ENCODE results near the gene NHSL1.

DNA sequence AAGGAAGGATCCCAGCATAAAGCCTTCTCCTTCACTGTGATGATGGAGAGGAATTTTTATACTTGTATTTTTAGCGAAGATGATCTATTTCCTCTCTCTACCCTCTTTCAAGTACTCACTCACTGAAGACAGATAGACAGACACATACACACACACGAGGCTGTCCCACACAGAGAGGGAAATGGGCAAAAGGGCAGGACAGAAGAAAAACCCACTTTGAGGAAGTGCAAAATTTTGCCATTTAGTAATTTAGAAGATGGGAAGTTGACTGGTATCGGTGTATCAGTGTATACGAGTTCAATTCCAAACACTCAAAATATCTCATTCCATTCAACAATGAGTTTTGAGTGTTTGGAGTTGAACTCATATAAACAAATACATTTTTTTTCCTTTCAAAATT lies 64.4 kb downstream of the NHSL1 start:
- TF ChIP-seq, protein P1, sequence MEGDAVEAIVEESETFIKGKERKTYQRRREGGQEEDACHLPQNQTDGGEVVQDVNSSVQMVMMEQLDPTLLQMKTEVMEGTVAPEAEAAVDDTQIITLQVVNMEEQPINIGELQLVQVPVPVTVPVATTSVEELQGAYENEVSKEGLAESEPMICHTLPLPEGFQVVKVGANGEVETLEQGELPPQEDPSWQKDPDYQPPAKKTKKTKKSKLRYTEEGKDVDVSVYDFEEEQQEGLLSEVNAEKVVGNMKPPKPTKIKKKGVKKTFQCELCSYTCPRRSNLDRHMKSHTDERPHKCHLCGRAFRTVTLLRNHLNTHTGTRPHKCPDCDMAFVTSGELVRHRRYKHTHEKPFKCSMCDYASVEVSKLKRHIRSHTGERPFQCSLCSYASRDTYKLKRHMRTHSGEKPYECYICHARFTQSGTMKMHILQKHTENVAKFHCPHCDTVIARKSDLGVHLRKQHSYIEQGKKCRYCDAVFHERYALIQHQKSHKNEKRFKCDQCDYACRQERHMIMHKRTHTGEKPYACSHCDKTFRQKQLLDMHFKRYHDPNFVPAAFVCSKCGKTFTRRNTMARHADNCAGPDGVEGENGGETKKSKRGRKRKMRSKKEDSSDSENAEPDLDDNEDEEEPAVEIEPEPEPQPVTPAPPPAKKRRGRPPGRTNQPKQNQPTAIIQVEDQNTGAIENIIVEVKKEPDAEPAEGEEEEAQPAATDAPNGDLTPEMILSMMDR (IDR thresholded peaks at IDR 0.05; ENCODE audit: low read depth, low read length, missing input control): no peak
- TF ChIP-seq, protein P2, sequence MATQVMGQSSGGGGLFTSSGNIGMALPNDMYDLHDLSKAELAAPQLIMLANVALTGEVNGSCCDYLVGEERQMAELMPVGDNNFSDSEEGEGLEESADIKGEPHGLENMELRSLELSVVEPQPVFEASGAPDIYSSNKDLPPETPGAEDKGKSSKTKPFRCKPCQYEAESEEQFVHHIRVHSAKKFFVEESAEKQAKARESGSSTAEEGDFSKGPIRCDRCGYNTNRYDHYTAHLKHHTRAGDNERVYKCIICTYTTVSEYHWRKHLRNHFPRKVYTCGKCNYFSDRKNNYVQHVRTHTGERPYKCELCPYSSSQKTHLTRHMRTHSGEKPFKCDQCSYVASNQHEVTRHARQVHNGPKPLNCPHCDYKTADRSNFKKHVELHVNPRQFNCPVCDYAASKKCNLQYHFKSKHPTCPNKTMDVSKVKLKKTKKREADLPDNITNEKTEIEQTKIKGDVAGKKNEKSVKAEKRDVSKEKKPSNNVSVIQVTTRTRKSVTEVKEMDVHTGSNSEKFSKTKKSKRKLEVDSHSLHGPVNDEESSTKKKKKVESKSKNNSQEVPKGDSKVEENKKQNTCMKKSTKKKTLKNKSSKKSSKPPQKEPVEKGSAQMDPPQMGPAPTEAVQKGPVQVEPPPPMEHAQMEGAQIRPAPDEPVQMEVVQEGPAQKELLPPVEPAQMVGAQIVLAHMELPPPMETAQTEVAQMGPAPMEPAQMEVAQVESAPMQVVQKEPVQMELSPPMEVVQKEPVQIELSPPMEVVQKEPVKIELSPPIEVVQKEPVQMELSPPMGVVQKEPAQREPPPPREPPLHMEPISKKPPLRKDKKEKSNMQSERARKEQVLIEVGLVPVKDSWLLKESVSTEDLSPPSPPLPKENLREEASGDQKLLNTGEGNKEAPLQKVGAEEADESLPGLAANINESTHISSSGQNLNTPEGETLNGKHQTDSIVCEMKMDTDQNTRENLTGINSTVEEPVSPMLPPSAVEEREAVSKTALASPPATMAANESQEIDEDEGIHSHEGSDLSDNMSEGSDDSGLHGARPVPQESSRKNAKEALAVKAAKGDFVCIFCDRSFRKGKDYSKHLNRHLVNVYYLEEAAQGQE (IDR thresholded peaks at IDR 0.05): no peak
- TF ChIP-seq, protein P3, sequence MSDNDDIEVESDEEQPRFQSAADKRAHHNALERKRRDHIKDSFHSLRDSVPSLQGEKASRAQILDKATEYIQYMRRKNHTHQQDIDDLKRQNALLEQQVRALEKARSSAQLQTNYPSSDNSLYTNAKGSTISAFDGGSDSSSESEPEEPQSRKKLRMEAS (IDR thresholded peaks at IDR 0.05): no peak
- TF ChIP-seq RAD21 (IDR thresholded peaks at IDR 0.05) (no peak), GABPA (IDR thresholded peaks at IDR 0.05 in 1 of 2, conservative IDR thresholded peaks at IDR 0.05 in 1 of 2) (no peak), FOXA1 (IDR thresholded peaks at IDR 0.05) (no peak), NR2F2 (IDR thresholded peaks at IDR 0.05) (no peak), JUND (IDR thresholded peaks at IDR 0.05) (no peak), YY1 (IDR thresholded peaks at IDR 0.05) (no peak), EGR1 (IDR thresholded peaks at IDR 0.05; ENCODE audit: low read depth in 2 of 2) (no peak)

All from liver (tissue), 3 donors.